ENCODE measurements around the gene HECTD4.
"Not testable (repeated sequence)": the region's sequence is repeated elsewhere in the genome, so short reads cannot be mapped to it uniquely, and the experiment has no call there.

HECTD4 gene

DNA sequence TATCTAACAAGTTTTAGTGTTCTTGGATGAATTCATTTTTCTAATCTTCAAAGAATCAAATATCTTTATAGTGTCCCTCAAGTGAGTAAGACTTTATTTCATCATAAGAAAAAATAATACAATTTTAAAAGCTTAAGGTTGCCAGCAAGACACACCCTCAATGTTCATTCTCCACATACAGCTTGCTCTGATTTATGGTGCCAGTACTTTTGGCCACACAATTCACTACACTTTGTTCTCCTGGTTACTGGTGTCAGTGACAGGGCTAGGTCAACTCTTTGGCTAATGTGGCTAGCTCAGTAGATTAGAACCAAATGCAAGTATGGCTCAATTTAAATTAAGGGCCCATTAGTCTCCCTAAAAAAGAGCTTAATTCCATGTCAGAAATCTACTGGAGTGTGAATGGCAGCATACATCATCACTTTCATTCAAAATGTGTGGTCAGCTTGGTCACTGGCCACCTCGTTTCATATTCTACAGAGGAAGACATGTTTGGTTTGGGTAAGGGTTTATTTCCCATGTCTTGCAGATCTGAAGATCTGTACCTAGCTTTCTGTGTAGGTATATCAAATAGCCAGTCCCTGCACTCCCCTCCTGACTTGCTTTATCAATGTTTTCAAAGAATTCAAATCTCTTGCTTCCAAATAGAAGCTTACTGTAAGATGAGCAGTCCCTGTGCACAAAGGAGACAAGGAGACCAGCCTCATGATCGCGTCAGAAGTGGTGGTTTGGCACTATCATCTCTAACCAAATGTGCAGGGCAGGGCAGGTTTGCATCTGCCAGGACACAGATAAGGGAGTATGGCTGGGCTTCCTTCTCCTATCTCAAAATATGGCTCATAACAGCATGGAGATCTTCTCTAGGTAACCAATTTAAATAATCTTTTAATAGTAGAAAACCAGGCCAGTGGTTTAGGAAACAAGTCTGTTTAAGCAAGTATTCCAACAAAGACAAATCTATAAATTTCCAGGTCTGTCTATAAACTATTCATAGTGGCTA is 31.3 kb downstream of the HECTD4 start:
- no peak for DNase-seq
- H3K4me1 Mint-ChIP-seq (ENCODE audit: low read depth) = peaks cover 42% of the 10 kb centered on the region

DNA sequence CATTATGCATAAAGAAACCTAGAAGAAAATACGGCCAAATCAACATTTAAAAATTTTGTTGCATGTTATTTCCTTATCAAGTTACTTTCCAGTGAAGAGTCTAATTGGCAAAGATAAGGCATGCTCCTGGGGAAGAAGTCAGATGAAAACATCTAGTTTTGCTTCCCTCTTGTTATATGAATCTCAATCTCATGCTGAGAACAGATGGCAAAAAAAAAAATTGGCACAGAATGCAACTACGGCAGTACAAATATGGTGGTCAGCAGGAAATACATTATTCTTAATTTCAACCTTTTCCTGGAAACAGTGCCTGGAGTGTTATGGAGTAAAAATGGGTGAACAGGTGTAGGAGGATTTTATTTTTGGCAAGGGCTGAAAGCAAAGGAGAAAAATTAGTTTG is 32.8 kb downstream of the HECTD4 start:
- Mint-ChIP-seq H3K27me3 (no peaks in the 10 kb centered on the region), H3K27ac (no peak overlapping the region), H3K36me3 (ENCODE audit: low read depth) (no peaks in the 10 kb centered on the region), H3K4me3 (no peak overlapping the region), H3K4me1 (ENCODE audit: low read depth) (peaks cover 41% of the 10 kb centered on the region), H3K9me3 (no peaks in the 10 kb centered on the region)
- DNase-seq = no peak

More for the DNA sequence above, 31.3 kb downstream of the HECTD4 start:
- no peaks in the 10 kb centered on the region for H3K9me3 Mint-ChIP-seq
- no peaks in the 10 kb centered on the region for H3K27me3 Mint-ChIP-seq
- H3K4me3 Mint-ChIP-seq = no peak overlapping the region
- H3K36me3 Mint-ChIP-seq (ENCODE audit: low read depth) = no peaks in the 10 kb centered on the region
- H3K27ac Mint-ChIP-seq = no peak overlapping the region

DNA sequence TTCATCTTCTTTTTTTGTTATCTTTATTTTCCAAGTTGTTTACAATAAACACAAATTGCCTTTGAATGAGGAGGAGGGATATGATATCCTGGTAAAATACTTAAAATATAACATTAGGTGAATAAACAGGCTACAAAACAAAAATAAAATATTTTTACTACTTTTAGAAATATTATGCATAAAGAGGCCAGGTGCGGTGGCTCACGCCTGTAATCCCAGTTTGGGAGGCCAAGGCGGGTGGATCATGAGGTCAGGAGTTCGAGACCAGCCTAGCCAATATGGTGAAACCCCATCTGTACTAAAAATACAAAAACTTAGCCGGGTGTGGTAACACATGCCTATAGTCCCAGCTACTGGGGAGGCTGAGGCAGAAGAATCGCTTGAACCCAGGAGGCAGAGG is 33.3 kb downstream of the HECTD4 start:
- not testable (repeated sequence) for DNase-seq; H3K36me3 Mint-ChIP-seq (ENCODE audit: low read depth); H3K9me3 Mint-ChIP-seq; H3K27me3 Mint-ChIP-seq; H3K4me3 Mint-ChIP-seq; H3K27ac Mint-ChIP-seq
- peaks cover 41% of the 10 kb centered on the region for H3K4me1 Mint-ChIP-seq (ENCODE audit: low read depth)

DNA sequence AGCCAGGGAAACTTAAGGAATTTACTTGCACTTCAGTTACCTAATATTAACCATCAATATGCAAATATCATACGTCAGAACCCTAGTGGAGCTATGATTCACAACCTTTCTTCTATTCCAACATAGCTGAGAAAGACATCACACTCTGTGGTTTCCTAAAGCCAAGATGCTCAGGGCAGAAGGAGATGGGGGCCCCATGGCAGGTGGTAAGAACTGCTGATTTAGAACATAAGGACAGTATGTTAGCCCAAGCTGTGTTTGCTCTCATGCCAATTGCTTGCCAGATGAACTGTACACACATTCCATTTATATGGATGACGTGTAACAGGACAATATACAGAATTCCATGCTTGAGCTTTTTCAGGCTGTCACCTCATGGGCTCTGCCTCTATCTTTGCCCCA is 34.6 kb downstream of the HECTD4 start:
- Mint-ChIP-seq H3K4me3 (no peak overlapping the region), H3K4me1 (ENCODE audit: low read depth) (peaks cover 40% of the 10 kb centered on the region), H3K27ac (no peak overlapping the region), H3K36me3 (ENCODE audit: low read depth) (no peaks in the 10 kb centered on the region), H3K9me3 (no peaks in the 10 kb centered on the region), H3K27me3 (no peaks in the 10 kb centered on the region)
- no peak for DNase-seq

DNA sequence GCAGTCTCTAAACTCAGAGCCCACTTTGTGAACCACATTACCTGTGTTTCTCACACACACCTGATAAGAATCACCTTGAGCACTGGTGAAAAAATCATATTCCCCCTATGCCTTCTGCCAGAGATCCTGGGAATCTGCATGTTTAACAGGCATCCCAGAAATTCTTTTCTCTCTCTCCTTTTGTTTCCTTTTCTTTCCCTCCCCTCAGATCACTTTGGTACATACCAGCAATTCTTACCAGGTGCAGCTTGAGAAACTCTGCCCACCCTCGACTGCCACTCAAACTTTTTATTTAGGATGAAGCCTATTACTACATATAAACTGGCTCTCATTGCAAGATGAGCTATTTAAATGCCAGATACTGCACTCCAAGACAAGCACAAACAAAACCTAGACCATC is 36.0 kb downstream of the HECTD4 start:
- H3K9me3 Mint-ChIP-seq = no peaks in the 10 kb centered on the region
- H3K4me3 Mint-ChIP-seq = no peak overlapping the region
- H3K36me3 Mint-ChIP-seq (ENCODE audit: low read depth) = no peaks in the 10 kb centered on the region
- no peak overlapping the region for H3K27ac Mint-ChIP-seq
- H3K4me1 Mint-ChIP-seq (ENCODE audit: low read depth) = peaks cover 42% of the 10 kb centered on the region
- no peak for DNase-seq
- no peaks in the 10 kb centered on the region for H3K27me3 Mint-ChIP-seq

- H3K36me3 Mint-ChIP-seq (ENCODE audit: low read depth) = no peaks in the 10 kb centered on the region
- no peak overlapping the region for H3K4me3 Mint-ChIP-seq
- no peak for DNase-seq
- peaks cover 36% of the 10 kb centered on the region for H3K4me1 Mint-ChIP-seq (ENCODE audit: low read depth)
- no peaks in the 10 kb centered on the region for H3K27me3 Mint-ChIP-seq
- H3K27ac Mint-ChIP-seq = no peak overlapping the region
- no peaks in the 10 kb centered on the region for H3K9me3 Mint-ChIP-seq
These were observed 38.0 kb downstream of the HECTD4 start for GRCh38 chr12:112344220-112344619.

GRCh38 chr12:112342587-112342986 is 39.6 kb downstream of the HECTD4 start:
- no peak for DNase-seq
- Mint-ChIP-seq H3K36me3 (ENCODE audit: low read depth) (no peaks in the 10 kb centered on the region), H3K27me3 (no peaks in the 10 kb centered on the region), H3K4me3 (no peak overlapping the region), H3K27ac (no peak overlapping the region), H3K4me1 (ENCODE audit: low read depth) (peaks cover 31% of the 10 kb centered on the region), H3K9me3 (no peaks in the 10 kb centered on the region)

DNA sequence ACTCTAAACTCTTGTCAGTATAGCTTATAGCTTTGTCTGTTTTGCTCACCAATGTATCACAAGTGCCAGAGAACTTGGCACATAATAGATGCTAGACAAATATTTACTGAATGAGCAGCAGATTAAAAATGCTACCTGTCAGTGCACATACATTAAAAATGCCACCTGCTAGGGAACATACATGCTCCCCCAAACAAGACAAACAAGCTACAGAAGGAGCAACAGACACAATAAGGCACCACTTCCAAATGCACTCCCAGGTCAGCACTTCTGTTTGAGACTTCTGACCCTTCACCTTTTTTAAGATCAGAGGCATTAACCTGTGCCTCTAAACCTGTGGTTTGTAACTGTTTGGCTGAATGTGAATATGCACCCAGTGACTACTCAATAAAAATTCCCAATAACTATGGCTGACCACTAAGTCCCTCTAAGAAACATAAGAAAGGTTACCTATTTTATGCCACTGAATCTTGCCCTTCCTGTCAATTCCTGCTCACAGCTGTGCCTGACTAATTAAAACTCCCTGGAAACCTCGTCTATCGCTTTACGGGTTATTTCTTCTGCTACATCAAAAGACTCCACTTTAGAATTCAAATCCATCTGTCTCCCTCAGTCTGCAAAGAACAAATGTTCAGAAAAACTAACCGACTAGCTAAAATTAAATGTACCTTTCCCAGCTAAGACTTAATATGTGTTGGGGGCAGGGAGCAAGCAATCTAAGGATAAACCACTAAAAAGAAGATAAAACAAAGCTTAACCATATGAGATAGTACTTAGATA is 41.0 kb downstream of the HECTD4 start:
- Mint-ChIP-seq H3K9me3 (no peaks in the 10 kb centered on the region), H3K4me1 (ENCODE audit: low read depth) (peaks cover 26% of the 10 kb centered on the region), H3K27me3 (no peaks in the 10 kb centered on the region), H3K4me3 (no peak overlapping the region), H3K27ac (no peak overlapping the region), H3K36me3 (ENCODE audit: low read depth) (no peaks in the 10 kb centered on the region)
- DNase-seq = no peak

DNA sequence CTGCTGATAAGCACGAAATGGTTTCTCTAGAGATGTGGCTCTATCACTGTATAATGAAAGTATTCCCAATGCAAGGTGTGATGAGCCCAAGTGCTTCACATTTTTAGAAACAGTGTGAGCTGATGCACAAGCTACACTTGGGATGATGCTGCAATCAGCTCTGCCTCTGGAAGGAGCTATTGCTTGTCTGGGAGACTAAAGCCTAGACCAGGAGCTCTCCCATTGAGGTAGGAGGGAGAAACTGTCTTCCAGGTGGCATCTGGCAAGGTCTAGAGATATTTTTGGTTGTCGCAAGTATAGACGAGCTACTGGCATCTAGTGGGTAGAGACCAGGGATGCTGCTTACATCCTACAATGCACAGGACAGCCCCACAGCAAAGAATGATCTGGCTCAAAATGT is 42.0 kb downstream of the HECTD4 start:
- Mint-ChIP-seq H3K9me3 (no peaks in the 10 kb centered on the region), H3K27me3 (no peaks in the 10 kb centered on the region), H3K4me1 (ENCODE audit: low read depth) (peaks cover 24% of the 10 kb centered on the region), H3K36me3 (ENCODE audit: low read depth) (peaks cover 3% of the 10 kb centered on the region), H3K4me3 (no peak overlapping the region), H3K27ac (no peak overlapping the region)
- no peak for DNase-seq

GRCh38 chr12:112334999-112335398 is 47.2 kb downstream of the HECTD4 start:
- H3K4me3 Mint-ChIP-seq; DNase-seq; H3K4me1 Mint-ChIP-seq (ENCODE audit: low read depth); H3K27ac Mint-ChIP-seq; H3K36me3 Mint-ChIP-seq (ENCODE audit: low read depth); H3K27me3 Mint-ChIP-seq; H3K9me3 Mint-ChIP-seq: not testable (repeated sequence)

DNA sequence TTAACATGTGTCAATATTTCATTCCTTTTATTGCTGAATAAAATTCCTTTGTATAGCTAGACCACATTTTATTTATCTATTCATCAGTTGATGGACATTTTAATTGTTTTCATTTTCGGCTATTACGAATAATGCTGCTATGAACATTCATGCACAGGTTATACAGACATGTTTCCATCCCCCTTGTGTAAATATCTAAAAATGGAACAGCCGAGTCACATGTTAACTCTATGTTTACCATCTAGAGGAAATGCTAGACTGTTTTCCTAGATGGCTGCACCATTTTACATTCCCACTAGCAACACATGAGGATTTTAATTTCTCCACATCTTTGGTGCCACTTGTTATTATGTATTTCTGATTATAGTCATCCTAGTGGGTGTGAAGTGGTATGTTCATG is 49.2 kb downstream of the HECTD4 start:
- peaks cover 3% of the 10 kb centered on the region for H3K36me3 Mint-ChIP-seq (ENCODE audit: low read depth)
- peaks cover 2% of the 10 kb centered on the region for H3K4me1 Mint-ChIP-seq (ENCODE audit: low read depth)
- H3K27ac Mint-ChIP-seq = no peak overlapping the region
- no peak overlapping the region for H3K4me3 Mint-ChIP-seq
- H3K9me3 Mint-ChIP-seq = no peaks in the 10 kb centered on the region
- no peaks in the 10 kb centered on the region for H3K27me3 Mint-ChIP-seq
- no peak for DNase-seq

GRCh38 chr12:112331886-112332285 is 50.3 kb downstream of the HECTD4 start:
- peaks cover 2% of the 10 kb centered on the region for H3K4me1 Mint-ChIP-seq (ENCODE audit: low read depth)
- no peak overlapping the region for H3K4me3 Mint-ChIP-seq
- DNase-seq = no peak
- peaks cover 3% of the 10 kb centered on the region for H3K36me3 Mint-ChIP-seq (ENCODE audit: low read depth)
- no peaks in the 10 kb centered on the region for H3K9me3 Mint-ChIP-seq
- no peaks in the 10 kb centered on the region for H3K27me3 Mint-ChIP-seq
- no peak overlapping the region for H3K27ac Mint-ChIP-seq

- no peak for DNase-seq
- Mint-ChIP-seq H3K9me3 (no peaks in the 10 kb centered on the region), H3K4me3 (no peak overlapping the region), H3K4me1 (ENCODE audit: low read depth) (peaks cover under 1% of the 10 kb centered on the region), H3K36me3 (ENCODE audit: low read depth) (no peaks in the 10 kb centered on the region), H3K27me3 (no peaks in the 10 kb centered on the region), H3K27ac (no peak overlapping the region)
These were observed 51.5 kb downstream of the HECTD4 start for GRCh38 chr12:112330706-112331105.

GRCh38 chr12:112328456-112329124 is 53.6 kb downstream of the HECTD4 start:
- no peak overlapping the region for H3K4me3 Mint-ChIP-seq
- H3K27ac Mint-ChIP-seq = no peak overlapping the region
- no peaks in the 10 kb centered on the region for H3K36me3 Mint-ChIP-seq (ENCODE audit: low read depth)
- H3K4me1 Mint-ChIP-seq (ENCODE audit: low read depth) = peaks cover 2% of the 10 kb centered on the region
- no peaks in the 10 kb centered on the region for H3K27me3 Mint-ChIP-seq
- no peaks in the 10 kb centered on the region for H3K9me3 Mint-ChIP-seq
- no peak for DNase-seq
